SK-N-SH (cell line): ENCODE measurements around the gene EEF2.

Experiments
- CHD2 ChIP-seq: fragments of 150-350 bp; IDR thresholded peaks from 2 replicates; pipeline ENCODE4 v1.6.1; 2018; ENCODE audit warnings: low read length; ENCODE audit not compliant: partially characterized antibody
- RCOR1 ChIP-seq: fragments of 150-350 bp; IDR thresholded peaks from 2 replicates; pipeline ENCODE4 v1.6.1; 2017; ENCODE audit warnings: antibody characterized with exemption, low read length
- RFX5 ChIP-seq: IDR thresholded peaks from 2 replicates; pipeline ENCODE4 v1.6.1; 2012; ENCODE audit warnings: mild to moderate bottlenecking, improper control_type of control experiment, low read length
- TF ChIP-seq, protein P1 (sequence below): fragments of 200-600 bp; sonication (generic); IDR thresholded peaks from 2 replicates; pipeline ENCODE4 v1.6.1; 2017; ENCODE audit warnings: antibody characterized with exemption, mild to moderate bottlenecking, moderate library complexity
- TF ChIP-seq, protein P2 (sequence below): IDR thresholded peaks from 2 replicates; pipeline ENCODE4 v1.6.1; 2012; ENCODE audit warnings: mild to moderate bottlenecking, low read depth, low read length, moderate library complexity
- TF ChIP-seq, protein P3 (sequence below): IDR thresholded peaks from 2 replicates; pipeline ENCODE4 v1.4.0; 2012; ENCODE audit warnings: low read depth

DNA sequence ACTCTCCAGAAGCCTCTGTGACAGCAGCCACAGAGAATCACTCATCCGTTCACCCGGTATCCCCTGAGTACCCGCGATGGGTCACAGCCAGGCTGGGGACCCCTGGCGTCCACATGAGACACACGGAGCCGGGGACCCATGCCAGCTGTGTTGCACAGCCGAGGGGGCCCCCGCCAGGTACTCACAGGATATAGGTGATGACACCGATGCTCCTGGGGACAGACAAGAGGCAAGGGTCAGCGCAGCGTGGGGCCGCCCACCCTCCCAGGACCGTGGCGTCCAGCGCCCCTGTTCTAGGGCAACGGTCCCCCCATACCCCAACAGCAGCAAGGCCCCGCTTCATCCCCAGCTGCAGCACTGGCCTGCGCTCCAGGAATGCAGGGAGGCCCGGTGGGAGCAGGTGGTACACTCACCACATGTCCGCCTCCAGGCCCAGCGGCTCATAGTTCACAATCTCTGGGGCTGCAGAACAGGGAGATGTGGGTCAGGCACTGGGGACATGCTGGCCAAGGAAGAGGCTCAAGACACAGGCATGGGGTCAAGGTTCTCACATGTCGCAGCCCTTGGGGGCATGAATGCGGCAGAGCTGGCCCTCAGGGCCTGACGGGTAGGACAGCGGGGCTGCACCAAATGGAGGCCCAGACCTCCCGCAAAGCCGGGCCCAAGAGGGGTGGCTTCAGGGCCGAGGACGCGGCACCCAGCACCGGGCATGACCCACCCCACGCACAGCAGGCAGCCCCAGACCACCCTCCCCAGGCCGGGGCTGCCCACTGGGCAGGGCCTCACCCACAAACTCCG is 21.6 kb downstream of the EEF2 start:
- TF ChIP-seq RCOR1 (no peak), CHD2 (no peak), RFX5 (no peak)
- TF ChIP-seq, protein P1, sequence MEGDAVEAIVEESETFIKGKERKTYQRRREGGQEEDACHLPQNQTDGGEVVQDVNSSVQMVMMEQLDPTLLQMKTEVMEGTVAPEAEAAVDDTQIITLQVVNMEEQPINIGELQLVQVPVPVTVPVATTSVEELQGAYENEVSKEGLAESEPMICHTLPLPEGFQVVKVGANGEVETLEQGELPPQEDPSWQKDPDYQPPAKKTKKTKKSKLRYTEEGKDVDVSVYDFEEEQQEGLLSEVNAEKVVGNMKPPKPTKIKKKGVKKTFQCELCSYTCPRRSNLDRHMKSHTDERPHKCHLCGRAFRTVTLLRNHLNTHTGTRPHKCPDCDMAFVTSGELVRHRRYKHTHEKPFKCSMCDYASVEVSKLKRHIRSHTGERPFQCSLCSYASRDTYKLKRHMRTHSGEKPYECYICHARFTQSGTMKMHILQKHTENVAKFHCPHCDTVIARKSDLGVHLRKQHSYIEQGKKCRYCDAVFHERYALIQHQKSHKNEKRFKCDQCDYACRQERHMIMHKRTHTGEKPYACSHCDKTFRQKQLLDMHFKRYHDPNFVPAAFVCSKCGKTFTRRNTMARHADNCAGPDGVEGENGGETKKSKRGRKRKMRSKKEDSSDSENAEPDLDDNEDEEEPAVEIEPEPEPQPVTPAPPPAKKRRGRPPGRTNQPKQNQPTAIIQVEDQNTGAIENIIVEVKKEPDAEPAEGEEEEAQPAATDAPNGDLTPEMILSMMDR: no peak
- TF ChIP-seq, protein P2, sequence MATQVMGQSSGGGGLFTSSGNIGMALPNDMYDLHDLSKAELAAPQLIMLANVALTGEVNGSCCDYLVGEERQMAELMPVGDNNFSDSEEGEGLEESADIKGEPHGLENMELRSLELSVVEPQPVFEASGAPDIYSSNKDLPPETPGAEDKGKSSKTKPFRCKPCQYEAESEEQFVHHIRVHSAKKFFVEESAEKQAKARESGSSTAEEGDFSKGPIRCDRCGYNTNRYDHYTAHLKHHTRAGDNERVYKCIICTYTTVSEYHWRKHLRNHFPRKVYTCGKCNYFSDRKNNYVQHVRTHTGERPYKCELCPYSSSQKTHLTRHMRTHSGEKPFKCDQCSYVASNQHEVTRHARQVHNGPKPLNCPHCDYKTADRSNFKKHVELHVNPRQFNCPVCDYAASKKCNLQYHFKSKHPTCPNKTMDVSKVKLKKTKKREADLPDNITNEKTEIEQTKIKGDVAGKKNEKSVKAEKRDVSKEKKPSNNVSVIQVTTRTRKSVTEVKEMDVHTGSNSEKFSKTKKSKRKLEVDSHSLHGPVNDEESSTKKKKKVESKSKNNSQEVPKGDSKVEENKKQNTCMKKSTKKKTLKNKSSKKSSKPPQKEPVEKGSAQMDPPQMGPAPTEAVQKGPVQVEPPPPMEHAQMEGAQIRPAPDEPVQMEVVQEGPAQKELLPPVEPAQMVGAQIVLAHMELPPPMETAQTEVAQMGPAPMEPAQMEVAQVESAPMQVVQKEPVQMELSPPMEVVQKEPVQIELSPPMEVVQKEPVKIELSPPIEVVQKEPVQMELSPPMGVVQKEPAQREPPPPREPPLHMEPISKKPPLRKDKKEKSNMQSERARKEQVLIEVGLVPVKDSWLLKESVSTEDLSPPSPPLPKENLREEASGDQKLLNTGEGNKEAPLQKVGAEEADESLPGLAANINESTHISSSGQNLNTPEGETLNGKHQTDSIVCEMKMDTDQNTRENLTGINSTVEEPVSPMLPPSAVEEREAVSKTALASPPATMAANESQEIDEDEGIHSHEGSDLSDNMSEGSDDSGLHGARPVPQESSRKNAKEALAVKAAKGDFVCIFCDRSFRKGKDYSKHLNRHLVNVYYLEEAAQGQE: no peak
- TF ChIP-seq, protein P3, sequence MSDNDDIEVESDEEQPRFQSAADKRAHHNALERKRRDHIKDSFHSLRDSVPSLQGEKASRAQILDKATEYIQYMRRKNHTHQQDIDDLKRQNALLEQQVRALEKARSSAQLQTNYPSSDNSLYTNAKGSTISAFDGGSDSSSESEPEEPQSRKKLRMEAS: no peak
